ENCODE data around the gene SCAMP4. TPM values are rescaled to one million over a fixed set of nuclear protein-coding genes. Genes with fewer than 3 reads are reported as not detected.

SCAMP4 gene
- total RNA-seq, 4 donors from 2014 or later: 18.8 to 38.4 (median 26.7) TPM

DNA sequence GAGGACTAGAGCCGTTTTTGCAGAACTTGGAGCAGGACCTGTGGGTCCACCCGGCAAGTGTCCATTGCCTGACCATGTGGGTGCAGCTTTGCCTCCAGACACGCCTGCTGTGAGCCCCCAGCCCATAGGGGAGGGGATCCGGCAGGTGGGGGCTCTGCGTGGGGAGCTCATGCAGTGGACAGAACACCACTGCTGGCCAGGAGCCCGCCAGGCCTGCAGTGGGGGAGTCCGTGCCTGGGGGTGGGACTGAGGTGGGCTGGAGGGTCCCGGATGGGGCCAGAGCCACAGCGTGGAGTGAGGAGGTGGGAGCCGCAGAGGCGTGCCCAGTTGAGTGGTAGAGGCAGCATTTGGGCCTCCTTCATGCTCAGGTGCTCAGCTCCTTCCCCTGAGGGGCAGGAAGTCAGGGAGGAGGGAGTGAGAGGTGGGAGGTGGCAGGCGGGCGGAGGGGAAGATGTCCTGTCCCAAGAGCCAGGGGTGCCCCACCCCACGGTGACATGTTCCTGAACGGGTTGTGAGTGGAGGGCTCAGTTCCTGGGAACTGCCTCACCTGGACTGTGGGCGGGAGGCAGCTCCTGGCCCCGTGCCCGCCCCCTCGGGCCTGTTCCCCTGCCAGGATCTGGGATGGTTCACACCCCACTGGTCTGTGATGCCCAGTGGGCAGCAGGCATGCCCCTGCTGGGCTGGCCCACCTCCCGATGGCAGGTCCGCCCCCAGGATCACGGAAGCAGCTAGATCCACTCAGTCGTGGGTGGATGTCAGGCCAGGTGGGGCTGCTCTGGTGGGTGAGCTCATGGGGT lies 8.8 kb downstream of the SCAMP4 start:
- Histone ChIP-seq H3K27ac (no peak overlapping the region), H3K4me1 (peaks cover 0 to 8% of the 10 kb centered on the region in 2 donors), H3K36me3 (peaks cover 0 to 17% of the 10 kb centered on the region in 2 donors), H3K9me3 (no peaks in the 10 kb centered on the region), H3K4me3 (no peak overlapping the region), H3K27me3 (no peaks in the 10 kb centered on the region)
- ATAC-seq: no peak
- intact Hi-C loops (cut with DNase I; ENCODE audit: low total_unique reads) (no loop called here), in situ Hi-C loops (cut with MboI; ENCODE audit: low sequenced_read_pairs in 4 of 4) (no loop called here)
- no peak for TF ChIP-seq POLR2A (IDR thresholded peaks at IDR 0.05)
- TF ChIP-seq, protein P1, sequence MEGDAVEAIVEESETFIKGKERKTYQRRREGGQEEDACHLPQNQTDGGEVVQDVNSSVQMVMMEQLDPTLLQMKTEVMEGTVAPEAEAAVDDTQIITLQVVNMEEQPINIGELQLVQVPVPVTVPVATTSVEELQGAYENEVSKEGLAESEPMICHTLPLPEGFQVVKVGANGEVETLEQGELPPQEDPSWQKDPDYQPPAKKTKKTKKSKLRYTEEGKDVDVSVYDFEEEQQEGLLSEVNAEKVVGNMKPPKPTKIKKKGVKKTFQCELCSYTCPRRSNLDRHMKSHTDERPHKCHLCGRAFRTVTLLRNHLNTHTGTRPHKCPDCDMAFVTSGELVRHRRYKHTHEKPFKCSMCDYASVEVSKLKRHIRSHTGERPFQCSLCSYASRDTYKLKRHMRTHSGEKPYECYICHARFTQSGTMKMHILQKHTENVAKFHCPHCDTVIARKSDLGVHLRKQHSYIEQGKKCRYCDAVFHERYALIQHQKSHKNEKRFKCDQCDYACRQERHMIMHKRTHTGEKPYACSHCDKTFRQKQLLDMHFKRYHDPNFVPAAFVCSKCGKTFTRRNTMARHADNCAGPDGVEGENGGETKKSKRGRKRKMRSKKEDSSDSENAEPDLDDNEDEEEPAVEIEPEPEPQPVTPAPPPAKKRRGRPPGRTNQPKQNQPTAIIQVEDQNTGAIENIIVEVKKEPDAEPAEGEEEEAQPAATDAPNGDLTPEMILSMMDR (IDR thresholded peaks at IDR 0.05 in 4 of 5, conservative IDR thresholded peaks at IDR 0.05 in 1 of 5): no peak
- no peak for DNase-seq

DNA sequence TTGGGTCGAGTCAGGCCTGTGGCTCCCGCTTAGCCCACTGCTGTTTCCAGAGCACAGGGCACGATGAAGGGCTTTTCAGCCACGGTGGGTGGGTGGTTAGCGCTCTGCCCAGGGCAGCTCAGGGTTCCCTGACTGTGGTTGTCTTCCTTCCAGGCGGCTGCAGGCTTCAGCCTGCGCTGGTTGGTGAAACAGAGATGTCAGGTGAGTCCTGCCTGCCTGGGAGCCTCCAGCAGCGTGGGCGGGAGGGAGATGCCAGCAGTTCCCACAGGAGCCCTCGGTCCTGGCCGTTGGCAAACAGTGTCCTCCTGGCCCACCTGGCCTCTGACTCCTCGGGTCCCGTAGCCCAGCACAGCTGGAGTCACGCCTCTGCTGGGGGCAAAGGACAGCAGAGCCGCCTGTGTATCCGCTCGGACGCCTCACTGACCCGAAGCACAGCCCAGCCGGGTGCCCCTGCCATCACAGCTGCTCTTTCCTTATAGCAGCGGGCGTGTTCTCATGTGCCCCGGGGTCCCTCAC lies 9.7 kb downstream of the SCAMP4 start:
- H3K27ac ChIP-seq: no peak overlapping the region
- no peaks in the 10 kb centered on the region for H3K27me3 ChIP-seq
- DNase-seq: no peak
- H3K4me3 ChIP-seq: no peak overlapping the region
- intact Hi-C loops (cut with DNase I; ENCODE audit: low total_unique reads) (no loop called here), in situ Hi-C loops (cut with MboI; ENCODE audit: low sequenced_read_pairs in 4 of 4) (no loop called here)
- no peak for ATAC-seq
- no peaks in the 10 kb centered on the region for H3K9me3 ChIP-seq
- TF ChIP-seq POLR2A (IDR thresholded peaks at IDR 0.05): no peak
- TF ChIP-seq, protein P1 (IDR thresholded peaks at IDR 0.05 in 4 of 5, conservative IDR thresholded peaks at IDR 0.05 in 1 of 5): no peak
- H3K4me1 ChIP-seq: no peaks in the 10 kb centered on the region
- peaks cover 0 to 26% of the 10 kb centered on the region in 2 donors for H3K36me3 ChIP-seq

DNA sequence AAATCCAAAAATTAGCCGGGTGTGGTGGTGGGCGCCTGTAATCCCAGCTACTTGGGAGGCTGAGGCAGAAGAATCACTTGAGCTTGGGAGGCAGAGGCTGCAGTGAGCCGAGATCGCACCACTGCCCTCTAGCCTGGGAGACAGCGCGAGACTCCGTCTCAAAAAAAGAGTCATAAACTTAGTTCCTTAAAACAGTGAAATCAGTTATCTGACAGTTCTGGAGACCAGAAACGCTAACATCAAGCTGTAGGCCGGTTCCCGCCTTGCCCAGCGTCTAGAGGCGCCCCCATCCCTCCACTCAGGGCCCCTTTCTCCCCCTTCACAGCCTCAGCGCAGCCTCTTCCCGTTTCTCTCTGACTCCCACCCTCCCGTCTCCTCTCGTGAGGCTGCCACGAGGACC lies 11.9 kb downstream of the SCAMP4 start:
- no peak for DNase-seq
- Histone ChIP-seq H3K36me3 (peaks cover 0 to 41% of the 10 kb centered on the region in 2 donors), H3K4me3 (no peak overlapping the region), H3K4me1 (no peaks in the 10 kb centered on the region), H3K9me3 (no peaks in the 10 kb centered on the region), H3K27me3 (no peaks in the 10 kb centered on the region), H3K27ac (no peak overlapping the region)
- no peak for ATAC-seq
- no peak for TF ChIP-seq POLR2A (IDR thresholded peaks at IDR 0.05)
- TF ChIP-seq, protein P1 (IDR thresholded peaks at IDR 0.05 in 4 of 5, conservative IDR thresholded peaks at IDR 0.05 in 1 of 5): no peak
- intact Hi-C loops (cut with DNase I; ENCODE audit: low total_unique reads): no loop called here
- in situ Hi-C loops (cut with MboI; ENCODE audit: low sequenced_read_pairs in 4 of 4): no loop called here

DNA sequence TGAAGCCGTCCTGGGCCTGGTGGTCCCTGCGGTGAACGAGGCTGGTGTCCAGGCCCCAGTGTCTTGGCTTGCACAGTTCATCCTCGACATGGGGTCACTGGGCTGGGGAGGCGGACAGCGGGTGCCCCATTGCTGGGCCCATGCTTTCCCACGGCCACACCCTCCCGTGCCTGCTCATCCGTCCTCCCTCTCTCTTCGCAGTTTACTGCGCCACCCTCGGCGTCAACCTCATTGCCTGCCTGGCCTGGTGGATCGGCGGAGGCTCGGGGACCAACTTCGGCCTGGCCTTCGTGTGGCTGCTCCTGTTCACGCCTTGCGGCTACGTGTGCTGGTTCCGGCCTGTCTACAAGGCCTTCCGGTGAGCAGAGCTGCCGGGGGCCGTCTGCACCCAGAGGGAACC lies 12.7 kb downstream of the SCAMP4 start:
- TF ChIP-seq, protein P1 (IDR thresholded peaks at IDR 0.05 in 4 of 5, conservative IDR thresholded peaks at IDR 0.05 in 1 of 5): no peak
- no peak for TF ChIP-seq POLR2A (IDR thresholded peaks at IDR 0.05)
- Histone ChIP-seq H3K9me3 (no peaks in the 10 kb centered on the region), H3K36me3 (peaks cover 0 to 47% of the 10 kb centered on the region in 2 donors), H3K4me1 (no peaks in the 10 kb centered on the region), H3K27me3 (no peaks in the 10 kb centered on the region), H3K27ac (no peak overlapping the region), H3K4me3 (no peak overlapping the region)
- in situ Hi-C loops (cut with MboI; ENCODE audit: low sequenced_read_pairs in 4 of 4) (no loop called here), intact Hi-C loops (cut with DNase I; ENCODE audit: low total_unique reads) (no loop called here)
- DNase-seq (no peak), ATAC-seq (no peak)

Data from gastrocnemius medialis (tissue), 4 donors.